Subcutaneous adipose tissue (tissue), 4 donors: ENCODE results near the gene CAMKMT. TPM values are rescaled to one million over a fixed set of nuclear protein-coding genes. Genes with fewer than 3 reads are reported as not detected.

Experiments used
- total RNA-seq, 4 donors: library from RNA; depleted of rRNA; stranded (reverse); fragments of >200 nt; gene quantifications; one replicate each; pipeline ENCODE4 v1.1.0, GENCODE V29; 2016
- TF ChIP-seq, protein P1 (sequence below): fragments of 450-650 bp; IDR thresholded peaks from one replicate; pipeline ENCODE4 v1.5.1; 2016; ENCODE audit warnings: low read depth, mild to moderate bottlenecking, control low read depth, antibody characterized with exemption, moderate library complexity

CAMKMT gene
- total RNA-seq, 4 donors from 2014 or later, result 7.7 to 14.0 (median 10.3) TPM

DNA sequence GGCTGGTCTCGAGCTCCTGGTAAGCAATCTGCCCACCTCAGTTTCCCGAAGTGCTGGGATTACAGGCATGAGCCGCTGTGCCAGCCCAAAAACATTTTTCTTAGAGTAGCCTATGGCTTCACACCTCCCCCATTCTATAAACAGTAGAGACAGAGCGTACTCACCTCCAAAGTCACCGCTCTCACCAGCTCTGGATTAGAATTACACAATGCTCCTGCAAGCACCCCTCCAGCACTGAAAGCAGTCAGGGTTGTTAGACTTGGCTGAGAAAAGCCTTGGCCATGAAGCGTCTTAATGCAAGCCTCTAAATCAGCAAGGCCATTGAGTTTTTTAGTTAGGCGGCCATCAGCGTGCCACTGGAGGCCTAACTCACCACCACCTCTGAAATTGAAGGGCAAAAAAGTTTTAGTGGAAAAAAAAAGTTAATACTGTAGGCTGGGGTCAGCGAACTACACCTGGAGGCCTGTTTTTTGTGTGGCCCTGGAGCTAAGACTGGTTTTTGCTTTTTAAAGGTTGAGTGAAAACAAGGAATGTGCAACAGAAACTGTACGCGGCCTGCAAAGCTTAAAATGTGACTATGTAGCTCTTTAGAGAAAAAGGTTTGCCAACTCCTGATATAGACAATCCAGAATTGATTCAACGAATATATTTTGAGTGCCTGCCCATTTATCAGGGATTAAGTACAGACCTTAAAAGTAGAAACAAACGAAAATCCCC is 35.0 kb upstream of the CAMKMT start:
- TF ChIP-seq, protein P1, sequence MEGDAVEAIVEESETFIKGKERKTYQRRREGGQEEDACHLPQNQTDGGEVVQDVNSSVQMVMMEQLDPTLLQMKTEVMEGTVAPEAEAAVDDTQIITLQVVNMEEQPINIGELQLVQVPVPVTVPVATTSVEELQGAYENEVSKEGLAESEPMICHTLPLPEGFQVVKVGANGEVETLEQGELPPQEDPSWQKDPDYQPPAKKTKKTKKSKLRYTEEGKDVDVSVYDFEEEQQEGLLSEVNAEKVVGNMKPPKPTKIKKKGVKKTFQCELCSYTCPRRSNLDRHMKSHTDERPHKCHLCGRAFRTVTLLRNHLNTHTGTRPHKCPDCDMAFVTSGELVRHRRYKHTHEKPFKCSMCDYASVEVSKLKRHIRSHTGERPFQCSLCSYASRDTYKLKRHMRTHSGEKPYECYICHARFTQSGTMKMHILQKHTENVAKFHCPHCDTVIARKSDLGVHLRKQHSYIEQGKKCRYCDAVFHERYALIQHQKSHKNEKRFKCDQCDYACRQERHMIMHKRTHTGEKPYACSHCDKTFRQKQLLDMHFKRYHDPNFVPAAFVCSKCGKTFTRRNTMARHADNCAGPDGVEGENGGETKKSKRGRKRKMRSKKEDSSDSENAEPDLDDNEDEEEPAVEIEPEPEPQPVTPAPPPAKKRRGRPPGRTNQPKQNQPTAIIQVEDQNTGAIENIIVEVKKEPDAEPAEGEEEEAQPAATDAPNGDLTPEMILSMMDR, result no peak

DNA sequence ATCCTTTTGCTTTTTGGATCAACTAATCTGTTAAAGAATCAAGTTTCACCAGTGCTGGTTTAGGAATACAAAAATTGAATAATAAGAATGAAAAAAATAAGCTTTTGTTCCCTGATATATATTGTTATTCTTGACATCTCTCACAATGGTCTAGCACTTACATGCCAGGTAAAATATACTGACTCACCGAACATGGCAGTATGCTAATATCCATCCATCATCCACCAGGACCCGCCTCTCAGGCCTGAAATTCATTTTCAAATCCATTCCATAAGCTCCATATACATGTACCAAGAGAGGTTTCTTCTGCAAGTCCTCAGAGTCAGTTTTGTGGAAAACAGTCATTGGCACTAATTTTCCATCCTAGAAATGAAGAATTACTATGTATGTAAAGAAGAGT is 33.0 kb upstream of the CAMKMT start:
- TF ChIP-seq, protein P1, result no peak

DNA sequence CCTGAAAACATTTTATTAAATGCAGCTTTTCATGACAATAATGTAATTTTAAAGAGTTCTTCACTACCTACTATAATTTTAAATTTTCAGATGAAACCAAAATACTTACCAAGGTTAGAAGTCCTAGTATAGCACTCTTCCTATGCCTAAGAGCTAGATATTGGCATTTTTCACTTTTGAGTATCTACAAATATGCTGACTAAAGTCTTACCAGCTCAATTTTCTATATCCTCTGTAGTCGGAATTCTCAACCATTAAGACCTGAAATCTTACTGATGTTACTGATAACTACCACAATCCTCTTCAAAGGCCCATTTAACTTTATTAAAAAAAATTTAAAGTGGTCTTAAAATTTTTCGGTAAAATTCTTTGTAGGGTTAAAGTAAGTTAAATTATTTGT is 32.4 kb upstream of the CAMKMT start:
- TF ChIP-seq, protein P1, result no peak

DNA sequence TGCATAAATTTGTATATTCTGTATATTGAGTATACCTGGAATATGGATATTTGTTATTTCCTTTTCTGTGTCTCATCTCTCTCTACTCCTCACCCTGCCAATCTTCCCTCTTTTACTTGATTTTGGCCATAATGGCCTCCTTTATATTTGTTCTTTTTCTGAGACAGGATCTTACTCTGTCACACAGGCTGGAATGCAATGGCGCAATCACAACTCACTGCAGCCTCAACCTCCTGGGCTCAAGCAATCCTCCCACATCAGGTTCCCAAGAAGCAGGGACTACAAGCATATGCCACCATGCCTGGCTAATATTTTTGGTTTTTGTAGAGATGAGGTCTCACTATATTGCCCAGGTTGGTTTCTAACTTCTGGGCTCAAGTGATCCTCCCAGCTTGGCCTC is 30.9 kb upstream of the CAMKMT start:
- TF ChIP-seq, protein P1, result no peak

DNA sequence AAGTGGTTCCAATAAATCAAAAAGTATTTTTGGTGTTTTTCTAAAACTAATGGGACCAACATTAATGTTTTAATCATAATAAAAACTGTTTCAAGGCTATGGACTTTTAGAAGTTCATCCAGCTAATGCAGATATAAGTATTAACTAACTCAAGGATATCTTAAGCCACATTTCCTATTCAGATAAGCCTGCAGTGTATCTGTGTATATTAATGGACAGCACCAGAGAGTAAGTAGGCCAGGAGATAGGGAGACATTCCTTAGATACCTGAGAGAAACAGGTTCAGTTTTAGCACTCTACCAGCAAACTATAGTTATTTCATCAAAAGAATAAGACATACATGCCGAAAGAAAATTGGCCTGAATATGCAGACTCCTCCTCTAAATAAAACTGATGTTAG is 27.8 kb upstream of the CAMKMT start:
- TF ChIP-seq, protein P1, result no peak

DNA sequence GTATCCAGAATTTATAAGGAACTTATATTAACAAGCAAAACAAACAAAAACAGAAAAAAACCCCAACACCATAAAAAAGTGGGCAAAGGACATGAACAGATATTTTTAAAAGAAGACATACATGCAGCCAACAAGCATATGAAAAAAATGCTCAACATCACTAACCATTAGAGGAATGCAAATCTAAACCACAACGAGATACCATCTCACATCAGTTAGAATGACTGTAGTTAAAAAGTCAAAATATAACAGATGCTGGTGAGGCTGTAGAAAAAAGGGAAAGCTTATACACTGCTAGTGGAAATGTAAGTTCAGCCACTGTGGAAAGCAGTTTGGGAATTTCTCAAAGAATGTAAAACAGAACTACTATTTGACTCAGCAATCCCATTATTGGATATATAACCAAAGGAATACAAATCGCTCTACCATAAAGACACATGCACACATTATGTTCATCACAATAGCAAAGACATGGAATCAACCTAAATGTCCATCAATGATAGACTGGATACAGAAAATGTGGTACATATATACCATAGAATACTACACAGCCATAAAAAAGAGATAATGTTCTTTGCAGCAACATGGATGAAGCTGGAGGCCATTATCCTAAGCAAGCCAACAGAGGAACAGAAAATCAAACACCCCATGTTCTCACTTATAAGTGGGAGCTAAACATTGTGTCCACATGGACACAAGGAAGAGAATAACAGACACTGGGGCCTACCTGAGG is 25.8 kb upstream of the CAMKMT start:
- TF ChIP-seq, protein P1, result no peak

DNA sequence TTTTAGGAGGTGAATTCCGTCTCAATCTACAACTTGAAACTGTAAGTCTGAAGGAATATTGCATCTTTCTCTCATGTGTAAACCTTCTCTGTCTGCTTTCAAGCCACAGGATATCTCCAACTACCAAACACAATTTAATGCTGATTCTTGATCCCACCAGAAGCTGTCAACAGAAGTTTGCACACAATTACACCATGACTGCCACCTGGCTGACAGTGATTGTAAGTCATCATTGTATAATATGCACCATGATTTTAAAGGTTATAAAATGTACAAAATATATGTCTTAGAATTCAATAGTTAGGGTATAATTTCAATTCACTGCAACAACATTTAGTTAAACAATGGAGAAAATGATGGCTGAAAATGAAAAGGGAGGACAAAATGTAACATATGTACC is 18.9 kb upstream of the CAMKMT start:
- TF ChIP-seq, protein P1, result no peak
